ENCODE data around the gene TBC1D13. TPM values are rescaled to one million over a fixed set of nuclear protein-coding genes. Genes with fewer than 3 reads are reported as not detected.

The TBC1D13 gene, protein sequence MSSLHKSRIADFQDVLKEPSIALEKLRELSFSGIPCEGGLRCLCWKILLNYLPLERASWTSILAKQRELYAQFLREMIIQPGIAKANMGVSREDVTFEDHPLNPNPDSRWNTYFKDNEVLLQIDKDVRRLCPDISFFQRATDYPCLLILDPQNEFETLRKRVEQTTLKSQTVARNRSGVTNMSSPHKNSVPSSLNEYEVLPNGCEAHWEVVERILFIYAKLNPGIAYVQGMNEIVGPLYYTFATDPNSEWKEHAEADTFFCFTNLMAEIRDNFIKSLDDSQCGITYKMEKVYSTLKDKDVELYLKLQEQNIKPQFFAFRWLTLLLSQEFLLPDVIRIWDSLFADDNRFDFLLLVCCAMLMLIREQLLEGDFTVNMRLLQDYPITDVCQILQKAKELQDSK
- 7.6 and 13.1 TPM in 2 replicates for total RNA-seq (2012; rRNA removed)

DNA sequence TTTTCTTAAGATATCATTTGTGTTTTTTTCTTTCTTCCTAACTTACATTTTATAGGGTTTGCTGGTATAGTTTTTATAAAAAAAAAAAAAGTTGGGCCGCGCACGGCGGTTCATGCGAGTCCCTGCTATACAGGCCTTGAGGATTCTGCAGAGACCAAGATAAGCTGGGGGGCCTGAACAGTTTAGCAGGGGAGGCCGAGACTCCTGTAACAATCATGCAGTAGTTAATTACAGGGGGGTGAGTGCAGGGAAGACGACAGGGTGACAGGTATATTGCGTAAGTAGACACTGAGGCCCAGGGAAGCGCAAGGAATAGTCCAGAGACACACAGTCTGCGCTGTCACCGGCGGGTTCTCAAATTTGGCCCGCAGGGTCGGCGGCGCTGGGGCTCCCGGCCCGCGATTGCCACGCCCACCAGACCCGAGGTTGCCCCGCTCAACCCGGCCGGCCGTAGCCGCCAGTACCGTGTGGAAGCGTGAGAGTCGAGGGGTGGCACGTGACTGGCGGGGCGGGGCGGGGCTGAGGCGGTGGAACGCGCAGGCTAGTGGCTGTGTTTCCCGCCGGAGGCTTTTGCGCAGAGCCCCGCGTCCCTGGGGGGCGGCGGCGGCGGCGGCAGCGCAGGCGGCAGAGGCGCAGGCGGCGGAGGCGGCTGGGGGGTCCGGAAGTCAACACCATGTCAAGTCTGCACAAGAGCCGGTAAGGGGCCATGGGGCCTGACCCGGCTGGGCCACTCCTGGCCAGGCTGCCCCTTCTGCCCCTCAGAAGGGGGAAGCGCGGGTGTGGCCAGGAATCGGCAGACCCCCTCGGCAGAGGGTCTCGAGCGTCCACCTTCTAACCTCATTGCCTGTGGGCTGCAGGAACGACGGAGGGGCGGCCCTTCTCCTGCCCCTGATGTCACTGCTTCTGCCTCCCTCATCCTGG, at the start of gene TBC1D13:
TBC1D13 (plus strand) TSS at position 573 of the 921 bp plus-strand sequence; CDS start at position 674, 101 bp downstream.
- peak within 1 kb of the TSS; percentile 100 for H3K4me3 ChIP-seq (ENCODE audit: low read length)
- H3K4me2 ChIP-seq (ENCODE audit: low read length) = peak within 1 kb of the TSS; percentile 98
- peaks cover 21% of the 10 kb centered on the region for H3K4me1 ChIP-seq (ENCODE audit: control insufficient read depth, insufficient read depth, low read length)
- H3K27me3 ChIP-seq (ENCODE audit: control insufficient read depth, insufficient read depth, low read length) = no peaks in the 10 kb centered on the region
- H3K9ac ChIP-seq (ENCODE audit: low read depth, low read length) = peak within 1 kb of the TSS; percentile 93
- no peaks in the 10 kb centered on the region for H3K9me3 ChIP-seq (replicated peaks; ENCODE audit: low read length)
- peaks cover 10% of the 10 kb centered on the region for H3K36me3 ChIP-seq (ENCODE audit: insufficient read depth, low read length)

DNA sequence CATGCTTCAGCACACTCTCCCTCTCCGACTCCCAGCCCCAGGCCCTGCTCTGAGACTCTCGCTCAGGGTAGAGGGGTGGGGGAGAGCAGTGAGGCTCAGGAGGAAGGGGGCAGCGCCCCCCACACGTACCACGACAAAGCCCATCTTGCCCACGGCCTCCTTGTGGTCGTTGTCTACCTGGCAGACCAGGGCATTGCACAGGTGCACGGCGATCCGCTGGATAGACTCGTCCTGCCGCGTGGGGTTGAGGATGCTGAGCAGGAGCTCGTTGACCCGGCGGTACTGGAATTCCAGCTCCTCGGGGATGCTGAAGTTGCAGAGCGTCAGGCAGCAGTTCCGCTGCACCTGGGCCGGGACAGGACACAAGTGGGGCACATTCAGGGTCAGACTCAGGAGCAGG, 44.7 kb upstream of the TBC1D13 start:
- Histone ChIP-seq H3K4me1 (ENCODE audit: control insufficient read depth, insufficient read depth, low read length) (no peaks in the 10 kb centered on the region), H3K27me3 (ENCODE audit: control insufficient read depth, insufficient read depth, low read length) (no peaks in the 10 kb centered on the region), H3K4me2 (ENCODE audit: low read length) (no peak overlapping the region), H3K4me3 (ENCODE audit: low read length) (no peak overlapping the region), H3K9ac (ENCODE audit: low read depth, low read length) (no peak overlapping the region), H3K9me3 (replicated peaks; ENCODE audit: low read length) (no peaks in the 10 kb centered on the region), H3K36me3 (ENCODE audit: insufficient read depth, low read length) (peaks cover 10% of the 10 kb centered on the region)

DNA sequence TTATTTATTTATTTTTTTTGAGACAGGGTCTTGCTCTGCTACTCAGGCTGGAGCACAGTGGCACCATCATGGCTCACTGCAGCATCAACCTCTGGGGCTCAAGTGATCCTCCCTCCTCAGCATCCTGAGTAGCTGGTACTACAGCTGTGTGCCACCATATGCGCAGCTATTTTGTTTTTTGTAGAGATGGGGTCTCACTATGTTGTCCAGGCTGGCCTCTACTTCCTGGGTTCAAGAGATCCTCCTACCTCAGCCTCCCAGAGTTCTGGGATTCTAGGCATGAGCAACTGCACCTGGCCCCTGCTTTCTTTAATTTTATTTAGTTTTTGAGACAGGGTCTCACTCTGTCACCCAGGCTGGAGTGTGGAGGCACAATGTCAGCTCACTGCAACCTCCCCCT, 43.6 kb upstream of the TBC1D13 start:
- H3K4me1 ChIP-seq (ENCODE audit: control insufficient read depth, insufficient read depth, low read length) = no peaks in the 10 kb centered on the region
- H3K4me2 ChIP-seq (ENCODE audit: low read length) = no peak overlapping the region
- H3K9ac ChIP-seq (ENCODE audit: low read depth, low read length) = no peak overlapping the region
- no peaks in the 10 kb centered on the region for H3K27me3 ChIP-seq (ENCODE audit: control insufficient read depth, insufficient read depth, low read length)
- H3K36me3 ChIP-seq (ENCODE audit: insufficient read depth, low read length) = peaks cover 10% of the 10 kb centered on the region
- no peak overlapping the region for H3K4me3 ChIP-seq (ENCODE audit: low read length)
- H3K9me3 ChIP-seq (replicated peaks; ENCODE audit: low read length) = no peaks in the 10 kb centered on the region

DNA sequence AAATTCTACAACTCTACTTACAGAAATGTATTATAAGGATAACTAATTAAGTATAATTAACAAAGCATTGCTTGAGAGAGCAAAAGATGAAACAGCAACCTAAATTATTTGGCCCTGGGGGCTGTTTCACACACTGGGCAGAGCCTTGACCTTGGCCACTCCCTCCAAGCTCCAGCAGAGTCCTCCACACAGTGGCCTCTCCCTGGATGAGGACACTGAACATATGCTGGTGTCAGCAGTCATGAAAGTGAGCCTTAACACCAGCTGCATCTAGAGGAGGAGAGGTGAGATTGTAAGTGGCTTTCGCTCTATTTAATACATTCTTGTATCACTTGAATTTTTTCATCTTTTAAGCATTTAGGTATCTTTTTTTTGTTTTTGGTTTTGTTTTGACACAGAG, 39.8 kb upstream of the TBC1D13 start:
- Histone ChIP-seq H3K4me1 (ENCODE audit: control insufficient read depth, insufficient read depth, low read length) (no peaks in the 10 kb centered on the region), H3K4me3 (ENCODE audit: low read length) (no peak overlapping the region), H3K9me3 (replicated peaks; ENCODE audit: low read length) (no peaks in the 10 kb centered on the region), H3K4me2 (ENCODE audit: low read length) (no peak overlapping the region), H3K27me3 (ENCODE audit: control insufficient read depth, insufficient read depth, low read length) (no peaks in the 10 kb centered on the region), H3K36me3 (ENCODE audit: insufficient read depth, low read length) (peaks cover 17% of the 10 kb centered on the region), H3K9ac (ENCODE audit: low read depth, low read length) (no peak overlapping the region)

DNA sequence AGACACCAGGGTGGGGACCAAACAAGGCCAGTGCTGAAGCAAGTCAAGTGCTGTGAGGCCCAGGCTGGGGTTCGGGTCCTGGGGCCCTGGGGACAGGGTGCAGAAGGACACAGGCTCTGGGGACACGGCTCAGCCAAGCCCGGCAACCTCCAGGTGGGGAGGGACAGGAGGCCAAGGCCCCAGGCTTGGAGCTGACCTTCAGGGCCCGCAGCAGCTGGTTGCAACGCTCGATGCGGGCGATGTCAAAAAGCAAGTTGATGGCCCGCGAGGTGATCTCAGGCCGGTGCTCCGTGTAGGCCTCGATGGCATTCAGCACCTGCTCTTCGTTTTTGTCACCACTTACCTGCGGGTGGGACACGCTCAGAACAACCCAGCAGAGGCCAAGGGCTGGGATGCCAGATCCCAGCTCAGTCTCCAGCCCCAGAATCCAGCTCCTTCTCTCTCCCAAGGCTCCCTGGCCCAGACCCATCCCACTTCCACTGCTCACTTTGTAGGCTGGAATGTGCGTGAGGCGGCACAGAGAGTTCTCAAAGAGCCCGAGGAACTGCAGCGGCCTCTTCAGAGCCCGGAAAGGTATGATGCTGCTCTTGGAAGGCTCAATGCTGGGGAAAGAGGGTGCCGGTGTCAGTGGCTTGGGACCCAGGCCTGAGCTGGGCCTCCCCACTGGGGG, 36.0 kb upstream of the TBC1D13 start:
- Histone ChIP-seq H3K36me3 (ENCODE audit: insufficient read depth, low read length) (peaks cover 26% of the 10 kb centered on the region), H3K9ac (ENCODE audit: low read depth, low read length) (no peak overlapping the region), H3K4me2 (ENCODE audit: low read length) (no peak overlapping the region), H3K27me3 (ENCODE audit: control insufficient read depth, insufficient read depth, low read length) (no peaks in the 10 kb centered on the region), H3K9me3 (replicated peaks; ENCODE audit: low read length) (no peaks in the 10 kb centered on the region), H3K4me1 (ENCODE audit: control insufficient read depth, insufficient read depth, low read length) (no peaks in the 10 kb centered on the region), H3K4me3 (ENCODE audit: low read length) (no peak overlapping the region)

DNA sequence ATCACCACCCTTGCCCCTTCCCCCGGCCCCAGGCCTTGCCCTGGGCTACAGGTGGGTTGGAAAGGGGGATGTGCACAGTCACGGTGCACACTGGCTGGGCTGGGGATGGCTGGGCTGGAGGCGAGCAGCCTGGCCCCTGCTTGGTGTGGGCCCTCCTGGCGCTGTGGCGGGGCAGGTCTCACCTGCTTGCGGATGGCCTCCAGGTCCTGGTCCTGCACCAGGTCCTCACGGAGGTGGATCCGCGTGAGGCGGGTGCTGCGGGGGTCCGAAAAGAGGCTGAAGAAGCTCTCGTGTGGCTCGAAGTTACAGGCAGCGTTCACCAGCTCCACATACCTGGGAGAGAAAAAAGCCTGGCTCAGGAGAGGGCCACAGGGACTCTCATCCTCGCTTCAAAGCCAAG, 33.4 kb upstream of the TBC1D13 start:
- H3K9ac ChIP-seq (ENCODE audit: low read depth, low read length) = no peak overlapping the region
- H3K4me3 ChIP-seq (ENCODE audit: low read length) = no peak overlapping the region
- peaks cover 22% of the 10 kb centered on the region for H3K36me3 ChIP-seq (ENCODE audit: insufficient read depth, low read length)
- H3K4me1 ChIP-seq (ENCODE audit: control insufficient read depth, insufficient read depth, low read length) = no peaks in the 10 kb centered on the region
- H3K9me3 ChIP-seq (replicated peaks; ENCODE audit: low read length) = no peaks in the 10 kb centered on the region
- H3K4me2 ChIP-seq (ENCODE audit: low read length) = no peak overlapping the region
- no peaks in the 10 kb centered on the region for H3K27me3 ChIP-seq (ENCODE audit: control insufficient read depth, insufficient read depth, low read length)

DNA sequence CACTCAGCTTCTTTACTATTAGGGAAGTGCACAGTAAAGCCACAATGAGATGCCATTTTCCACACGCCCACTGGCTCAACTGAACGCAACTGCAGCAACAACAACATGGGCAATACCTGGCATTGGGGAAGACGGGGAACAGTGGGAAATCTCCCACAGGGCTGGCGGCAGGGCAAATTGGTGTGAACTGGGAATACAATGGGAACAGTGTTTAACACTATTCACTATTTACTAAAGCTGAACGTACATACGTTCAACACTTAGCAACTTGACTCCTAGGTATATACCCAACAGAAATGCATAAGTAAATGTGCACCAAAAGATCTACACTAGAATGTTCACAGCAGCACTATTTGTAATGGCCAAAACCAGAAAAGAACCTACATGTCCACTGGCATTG, 29.5 kb upstream of the TBC1D13 start:
- H3K9ac ChIP-seq (ENCODE audit: low read depth, low read length) = no peak overlapping the region
- no peaks in the 10 kb centered on the region for H3K4me1 ChIP-seq (ENCODE audit: control insufficient read depth, insufficient read depth, low read length)
- no peak overlapping the region for H3K4me2 ChIP-seq (ENCODE audit: low read length)
- H3K4me3 ChIP-seq (ENCODE audit: low read length) = no peak overlapping the region
- H3K36me3 ChIP-seq (ENCODE audit: insufficient read depth, low read length) = peaks cover 8% of the 10 kb centered on the region
- no peaks in the 10 kb centered on the region for H3K9me3 ChIP-seq (replicated peaks; ENCODE audit: low read length)
- no peaks in the 10 kb centered on the region for H3K27me3 ChIP-seq (ENCODE audit: control insufficient read depth, insufficient read depth, low read length)

DNA sequence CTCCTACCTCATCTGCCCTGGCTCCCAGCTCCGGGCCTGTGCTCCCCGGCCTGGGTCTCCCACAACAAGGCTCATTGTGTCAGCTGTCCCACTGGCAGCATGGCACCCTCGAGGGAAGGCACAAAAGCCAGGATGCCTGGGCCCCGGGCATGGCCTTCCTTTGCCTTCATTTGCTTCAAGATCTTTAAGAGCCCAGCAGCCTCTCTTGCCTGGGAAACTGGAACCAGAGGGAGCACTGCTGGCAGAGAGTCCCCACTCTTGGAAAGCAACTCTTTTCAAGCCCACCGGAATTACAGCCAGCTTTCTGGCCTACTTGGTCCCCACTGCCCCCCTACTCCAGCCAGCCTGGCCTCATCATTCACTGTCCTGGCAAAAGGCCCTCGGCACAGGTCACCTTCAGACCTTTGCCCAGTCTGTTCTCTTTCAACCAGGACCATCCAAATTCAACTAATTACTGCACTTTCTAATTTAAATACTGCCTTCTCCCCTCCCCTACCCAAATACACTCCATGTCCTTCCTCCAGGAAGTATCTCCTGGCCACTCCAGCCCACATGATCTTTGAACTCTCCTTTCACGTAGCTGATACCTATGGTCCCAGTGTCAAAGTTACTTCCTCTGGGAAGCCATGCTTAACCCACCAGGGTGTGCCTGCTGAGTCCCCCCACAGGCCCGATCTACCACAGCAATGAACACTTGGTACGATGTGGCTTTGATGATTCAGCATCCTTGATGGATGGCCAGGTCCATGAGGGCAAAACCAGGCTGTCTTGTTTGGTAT, 24.2 kb upstream of the TBC1D13 start:
- Histone ChIP-seq H3K4me1 (ENCODE audit: control insufficient read depth, insufficient read depth, low read length) (no peaks in the 10 kb centered on the region), H3K36me3 (ENCODE audit: insufficient read depth, low read length) (no peaks in the 10 kb centered on the region), H3K4me2 (ENCODE audit: low read length) (no peak overlapping the region), H3K4me3 (ENCODE audit: low read length) (no peak overlapping the region), H3K9me3 (replicated peaks; ENCODE audit: low read length) (no peaks in the 10 kb centered on the region), H3K9ac (ENCODE audit: low read depth, low read length) (no peak overlapping the region), H3K27me3 (ENCODE audit: control insufficient read depth, insufficient read depth, low read length) (no peaks in the 10 kb centered on the region)

DNA sequence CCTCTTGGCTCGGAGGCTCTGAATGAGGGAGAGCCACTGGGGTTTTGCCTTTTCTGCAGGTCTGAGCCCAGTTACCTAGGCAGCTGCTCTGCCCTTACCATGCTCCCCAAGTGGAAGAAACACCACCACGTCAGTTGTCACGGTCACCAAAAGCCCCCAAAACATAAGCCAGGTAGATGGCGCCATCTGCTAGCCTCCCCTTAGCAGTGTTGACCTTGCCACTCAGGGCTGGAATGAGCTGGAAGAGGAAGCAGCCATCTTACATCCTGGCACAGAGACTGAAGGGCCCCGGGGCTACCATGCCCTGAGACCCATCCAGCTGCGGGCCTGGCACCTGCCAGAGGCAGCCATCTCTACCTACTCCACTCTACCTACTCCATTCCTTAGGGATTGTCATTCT, 22.7 kb upstream of the TBC1D13 start:
- Histone ChIP-seq H3K27me3 (ENCODE audit: control insufficient read depth, insufficient read depth, low read length) (no peaks in the 10 kb centered on the region), H3K36me3 (ENCODE audit: insufficient read depth, low read length) (no peaks in the 10 kb centered on the region), H3K4me2 (ENCODE audit: low read length) (no peak overlapping the region), H3K9ac (ENCODE audit: low read depth, low read length) (no peak overlapping the region), H3K4me1 (ENCODE audit: control insufficient read depth, insufficient read depth, low read length) (no peaks in the 10 kb centered on the region), H3K9me3 (replicated peaks; ENCODE audit: low read length) (no peaks in the 10 kb centered on the region), H3K4me3 (ENCODE audit: low read length) (no peak overlapping the region)

DNA sequence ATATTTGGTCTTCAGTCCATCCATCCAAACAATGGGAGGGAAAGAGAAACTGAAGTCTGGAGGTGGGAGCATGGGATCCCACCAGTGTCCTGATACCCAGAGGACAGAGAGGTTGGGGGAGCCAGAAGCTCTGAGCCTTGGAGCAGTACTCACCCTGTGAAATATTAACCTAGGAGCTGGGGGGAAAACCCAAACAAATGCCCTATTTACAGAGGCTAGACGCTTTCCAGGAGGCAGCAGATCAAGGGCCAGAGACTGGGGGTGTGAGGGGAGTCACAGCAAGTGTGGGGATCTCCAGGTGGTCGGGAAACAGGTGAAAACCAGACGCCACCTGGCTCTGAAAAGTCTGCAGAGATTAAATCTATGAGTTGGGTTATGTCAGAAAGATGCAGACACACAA, 21.6 kb upstream of the TBC1D13 start:
- no peaks in the 10 kb centered on the region for H3K27me3 ChIP-seq (ENCODE audit: control insufficient read depth, insufficient read depth, low read length)
- no peak overlapping the region for H3K4me3 ChIP-seq (ENCODE audit: low read length)
- no peaks in the 10 kb centered on the region for H3K9me3 ChIP-seq (replicated peaks; ENCODE audit: low read length)
- H3K4me1 ChIP-seq (ENCODE audit: control insufficient read depth, insufficient read depth, low read length) = peaks cover 3% of the 10 kb centered on the region
- no peaks in the 10 kb centered on the region for H3K36me3 ChIP-seq (ENCODE audit: insufficient read depth, low read length)
- H3K4me2 ChIP-seq (ENCODE audit: low read length) = no peak overlapping the region
- no peak overlapping the region for H3K9ac ChIP-seq (ENCODE audit: low read depth, low read length)

DNA sequence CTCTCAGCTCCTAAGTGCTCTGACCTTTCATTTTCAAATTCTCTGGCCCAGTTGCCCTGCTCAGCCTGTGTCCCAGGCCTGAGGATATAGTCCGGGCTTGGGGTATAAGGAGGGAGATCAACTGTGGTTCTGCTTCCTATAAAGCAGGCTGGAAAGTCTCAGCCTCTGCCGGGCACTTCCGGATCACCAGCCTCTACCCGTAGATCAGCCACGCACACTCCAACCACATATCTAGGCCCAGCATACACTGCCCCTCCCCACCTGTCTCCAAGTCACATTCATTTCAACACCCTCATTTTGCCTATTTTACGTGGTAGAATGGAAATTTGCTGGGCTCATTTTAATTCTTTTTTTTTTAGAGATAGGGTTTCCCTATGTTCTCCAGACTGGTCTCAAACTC, 18.4 kb upstream of the TBC1D13 start:
- H3K9me3 ChIP-seq (replicated peaks; ENCODE audit: low read length) = no peaks in the 10 kb centered on the region
- H3K4me1 ChIP-seq (ENCODE audit: control insufficient read depth, insufficient read depth, low read length) = peaks cover 14% of the 10 kb centered on the region
- H3K36me3 ChIP-seq (ENCODE audit: insufficient read depth, low read length) = no peaks in the 10 kb centered on the region
- no peaks in the 10 kb centered on the region for H3K27me3 ChIP-seq (ENCODE audit: control insufficient read depth, insufficient read depth, low read length)
- no peak overlapping the region for H3K9ac ChIP-seq (ENCODE audit: low read depth, low read length)
- H3K4me2 ChIP-seq (ENCODE audit: low read length) = no peak overlapping the region
- H3K4me3 ChIP-seq (ENCODE audit: low read length) = no peak overlapping the region
